Esophagus muscularis mucosa (tissue), 4 donors: Measurements from ENCODE around the gene EIF2A.

ENCODE experiments used
- EP300 ChIP-seq: sonication (generic); formaldehyde crosslinking; IDR thresholded peaks from one replicate; pipeline ENCODE4 v1.6.1; 2017; ENCODE audit warnings: antibody characterized with exemption
- POLR2A ChIP-seq: fragments of 450-650 bp; IDR thresholded peaks from one replicate; pipeline ENCODE4 v1.6.1; 2017; ENCODE audit warnings: antibody characterized with exemption, moderate library complexity, mild to moderate bottlenecking, low read depth
- POLR2AphosphoS5 ChIP-seq, 2 donors: sonication (generic); formaldehyde crosslinking; IDR thresholded peaks; one replicate each; pipeline ENCODE4 v1.6.1; 2017; ENCODE audit warnings: antibody characterized with exemption in 2 of 2
- TF ChIP-seq, protein P1 (sequence below), 3 experiments: fragments of 200-600 bp in 2 of 3; fragments of 450-650 bp in 1 of 3; sonication (generic) in 2 of 3; IDR thresholded peaks; one replicate each; pipeline ENCODE4 v1.5.1; 2017 to 2019; ENCODE audit warnings: antibody characterized with exemption in 3 of 3, mild to moderate bottlenecking in 2 of 3, moderate library complexity in 1 of 3

DNA sequence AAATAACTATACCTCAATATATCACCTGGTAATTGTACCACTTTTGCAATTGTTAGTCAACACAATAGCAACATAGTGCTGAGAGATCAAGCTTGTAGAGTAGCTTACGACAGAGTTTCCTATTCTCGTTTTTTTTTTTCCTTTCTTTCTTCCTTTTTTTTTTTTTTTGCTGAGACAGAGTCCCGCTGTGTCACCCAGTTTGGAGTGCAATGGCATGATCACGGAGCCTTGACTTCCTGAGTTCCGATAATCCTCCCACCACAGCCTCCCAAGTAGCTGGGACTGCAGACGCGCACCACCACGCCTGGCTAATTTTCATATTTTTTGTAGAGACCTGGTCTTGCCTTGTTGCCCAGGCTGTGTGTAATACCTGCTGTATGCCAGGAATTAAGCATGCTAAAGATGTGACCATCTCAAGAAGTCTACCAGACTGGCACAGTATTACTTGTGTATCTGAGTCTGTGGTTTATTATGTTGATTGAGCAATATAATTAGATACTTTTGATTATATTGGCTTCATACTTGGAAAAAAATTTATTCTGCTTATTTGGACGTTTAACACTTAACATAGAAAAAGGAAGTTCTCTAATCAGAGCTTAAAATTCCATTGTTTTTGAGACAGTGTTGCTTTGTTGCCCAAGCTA lies 59.5 kb downstream of the EIF2A start:
- TF ChIP-seq POLR2A: no peak
- TF ChIP-seq, protein P1, sequence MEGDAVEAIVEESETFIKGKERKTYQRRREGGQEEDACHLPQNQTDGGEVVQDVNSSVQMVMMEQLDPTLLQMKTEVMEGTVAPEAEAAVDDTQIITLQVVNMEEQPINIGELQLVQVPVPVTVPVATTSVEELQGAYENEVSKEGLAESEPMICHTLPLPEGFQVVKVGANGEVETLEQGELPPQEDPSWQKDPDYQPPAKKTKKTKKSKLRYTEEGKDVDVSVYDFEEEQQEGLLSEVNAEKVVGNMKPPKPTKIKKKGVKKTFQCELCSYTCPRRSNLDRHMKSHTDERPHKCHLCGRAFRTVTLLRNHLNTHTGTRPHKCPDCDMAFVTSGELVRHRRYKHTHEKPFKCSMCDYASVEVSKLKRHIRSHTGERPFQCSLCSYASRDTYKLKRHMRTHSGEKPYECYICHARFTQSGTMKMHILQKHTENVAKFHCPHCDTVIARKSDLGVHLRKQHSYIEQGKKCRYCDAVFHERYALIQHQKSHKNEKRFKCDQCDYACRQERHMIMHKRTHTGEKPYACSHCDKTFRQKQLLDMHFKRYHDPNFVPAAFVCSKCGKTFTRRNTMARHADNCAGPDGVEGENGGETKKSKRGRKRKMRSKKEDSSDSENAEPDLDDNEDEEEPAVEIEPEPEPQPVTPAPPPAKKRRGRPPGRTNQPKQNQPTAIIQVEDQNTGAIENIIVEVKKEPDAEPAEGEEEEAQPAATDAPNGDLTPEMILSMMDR (IDR thresholded peaks at IDR 0.05): no peak
- TF ChIP-seq EP300: no peak
- TF ChIP-seq POLR2AphosphoS5 (IDR thresholded peaks at IDR 0.05): no peak
